BE2C (cell line): ENCODE data around the gene GORASP2.

Experiments
- DNase-seq: peaks from one replicate; pipeline ENCODE4 v3.0.0-alpha.2; 2020
- H3K27me3 ChIP-seq: fragments of 250-450 bp; sonication (Bioruptor Pico); 2 replicates; pipeline ENCODE4 v1.5.1; 2020; ENCODE audit warnings: mild to moderate bottlenecking
- H3K36me3 ChIP-seq: fragments of 250-450 bp; sonication (Bioruptor Pico); 2 replicates; pipeline ENCODE4 v1.5.1; 2020; ENCODE audit warnings: mild to moderate bottlenecking
- H3K4me1 ChIP-seq: fragments of 250-450 bp; sonication (Bioruptor Pico); 2 replicates; pipeline ENCODE4 v1.5.1; 2020
- H3K4me3 ChIP-seq: 2 replicates; pipeline ENCODE4 v1.5.1; 2011; ENCODE audit warnings: low read depth, low read length
- H3K9me3 ChIP-seq: fragments of 250-450 bp; sonication (Bioruptor Pico); 2 replicates; pipeline ENCODE4 v1.5.1; 2020
- CTCF ChIP-seq: IDR thresholded peaks from 2 replicates; pipeline ENCODE4 v1.5.1; 2012; ENCODE audit warnings: mild to moderate bottlenecking, low read depth, low read length

Gene GORASP2

GRCh38 chr2:170928036-170928823 is 823 bp upstream of the GORASP2 start:
- no peaks in the 10 kb centered on the region for H3K27me3 ChIP-seq
- peak overlapping the region; percentile 51 for H3K4me3 ChIP-seq
- no peak for TF ChIP-seq CTCF
- DNase-seq = no peak
- no peaks in the 10 kb centered on the region for H3K4me1 ChIP-seq
- H3K36me3 ChIP-seq = peaks cover 4% of the 10 kb centered on the region; the same call in 1 of the 2 replicates
- H3K9me3 ChIP-seq = no peaks in the 10 kb centered on the region

- DNase-seq = peak; percentile 33
- peaks cover 4% of the 10 kb centered on the region; the same call in 1 of the 2 replicates for H3K36me3 ChIP-seq
- peak overlapping the region; percentile 87 for H3K4me3 ChIP-seq
- H3K4me1 ChIP-seq = no peaks in the 10 kb centered on the region
- no peak for TF ChIP-seq CTCF
- no peaks in the 10 kb centered on the region for H3K9me3 ChIP-seq
- no peaks in the 10 kb centered on the region for H3K27me3 ChIP-seq
These were observed 615 bp downstream of the GORASP2 start for GRCh38 chr2:170929686-170930050.

- TF ChIP-seq CTCF = no peak
- Histone ChIP-seq H3K4me3 (peak overlapping the region; percentile 87), H3K36me3 (peaks cover 4% of the 10 kb centered on the region; the same call in 1 of the 2 replicates), H3K27me3 (no peaks in the 10 kb centered on the region), H3K9me3 (no peaks in the 10 kb centered on the region), H3K4me1 (no peaks in the 10 kb centered on the region)
- DNase-seq = no peak
These were observed 1.3 kb downstream of the GORASP2 start for GRCh38 chr2:170930131-170930990.

- no peak for TF ChIP-seq CTCF
- DNase-seq = no peak
- Histone ChIP-seq H3K36me3 (peaks cover 4% of the 10 kb centered on the region; the same call in 1 of the 2 replicates), H3K4me3 (no peak overlapping the region; the same call in 1 of the 2 replicates), H3K9me3 (no peaks in the 10 kb centered on the region), H3K27me3 (no peaks in the 10 kb centered on the region), H3K4me1 (no peaks in the 10 kb centered on the region)
These were observed 1.9 kb downstream of the GORASP2 start for GRCh38 chr2:170930991-170931266.

- H3K9me3 ChIP-seq = no peaks in the 10 kb centered on the region
- no peak overlapping the region for H3K4me3 ChIP-seq
- no peaks in the 10 kb centered on the region for H3K4me1 ChIP-seq
- DNase-seq = no peak
- TF ChIP-seq CTCF = no peak
- no peaks in the 10 kb centered on the region for H3K27me3 ChIP-seq
- H3K36me3 ChIP-seq = peaks cover 4% of the 10 kb centered on the region
These were observed 3.1 kb downstream of the GORASP2 start for GRCh38 chr2:170932166-170932565.

GRCh38 chr2:170932948-170933347 is 3.9 kb downstream of the GORASP2 start:
- DNase-seq = no peak
- Histone ChIP-seq H3K4me3 (no peak overlapping the region), H3K27me3 (no peaks in the 10 kb centered on the region), H3K4me1 (no peaks in the 10 kb centered on the region), H3K9me3 (no peaks in the 10 kb centered on the region), H3K36me3 (peaks cover 4% of the 10 kb centered on the region)
- no peak for TF ChIP-seq CTCF
